GM23248 (cell line): Measurements from ENCODE around the gene TMEM108. TPM values are rescaled to one million over a fixed set of nuclear protein-coding genes. Genes with fewer than 3 reads are reported as not detected.

Source experiments
- DNase-seq: peaks from one replicate; pipeline ENCODE4 v3.0.0-alpha.2; 2015
- H2AFZ ChIP-seq: fragments of 200-600 bp; sonication (generic); 2 replicates; pipeline ENCODE4 v1.6.1; 2016; ENCODE audit warnings: antibody characterized with exemption
- H3F3A ChIP-seq: fragments of 200-600 bp; sonication (generic); 2 replicates; pipeline ENCODE4 v1.6.1; 2016; ENCODE audit warnings: mild to moderate bottlenecking, antibody characterized with exemption, mixed run types; ENCODE audit not compliant: insufficient read depth
- H3K27ac ChIP-seq: fragments of 200-600 bp; sonication (generic); 2 replicates; pipeline ENCODE4 v1.5.1; 2016; ENCODE audit warnings: mild to moderate bottlenecking
- H3K27me3 ChIP-seq: fragments of 200-600 bp; sonication (generic); replicated peaks from 2 replicates; pipeline ENCODE4 v1.6.1; 2016; ENCODE audit warnings: mild to moderate bottlenecking; ENCODE audit not compliant: insufficient read depth
- H3K36me3 ChIP-seq: fragments of 200-600 bp; sonication (generic); 2 replicates; pipeline ENCODE4 v1.6.1; 2016; ENCODE audit warnings: low read depth, mild to moderate bottlenecking
- H3K4me1 ChIP-seq: fragments of 200-600 bp; sonication (generic); 2 replicates; pipeline ENCODE4 v1.6.1; 2016; ENCODE audit warnings: mild to moderate bottlenecking; ENCODE audit not compliant: insufficient read depth
- H3K4me2 ChIP-seq: fragments of 200-600 bp; sonication (generic); one replicate; pipeline ENCODE4 v1.6.1; 2016; ENCODE audit warnings: mild to moderate bottlenecking; ENCODE audit not compliant: unreplicated experiment
- H3K4me3 ChIP-seq: fragments of 200-600 bp; sonication (generic); 2 replicates; pipeline ENCODE4 v1.5.1; 2016; ENCODE audit warnings: mild to moderate bottlenecking
- H3K79me2 ChIP-seq: fragments of 200-600 bp; sonication (generic); 2 replicates; pipeline ENCODE4 v1.6.1; 2016; ENCODE audit warnings: mild to moderate bottlenecking; ENCODE audit not compliant: insufficient read depth
- H3K9ac ChIP-seq: fragments of 200-600 bp; sonication (generic); 2 replicates; pipeline ENCODE4 v1.6.1; 2016; ENCODE audit warnings: mild to moderate bottlenecking
- H3K9me2 ChIP-seq: fragments of 200-600 bp; sonication (generic); 2 replicates; pipeline ENCODE4 v1.6.1; 2016; ENCODE audit warnings: mixed run types, mild to moderate bottlenecking, moderate library complexity; ENCODE audit not compliant: insufficient read depth
- H3K9me3 ChIP-seq: fragments of 200-600 bp; sonication (generic); one replicate; pipeline ENCODE4 v1.6.1; 2017; ENCODE audit warnings: low read depth
- H4K20me1 ChIP-seq: fragments of 200-600 bp; sonication (generic); 2 replicates; pipeline ENCODE4 v1.6.0; 2016; ENCODE audit not compliant: insufficient read depth
- EZH2 ChIP-seq: fragments of 200-600 bp; sonication (generic); IDR thresholded peaks from 2 replicates; pipeline ENCODE4 v1.6.1; 2018; ENCODE audit warnings: antibody characterized with exemption, mild to moderate bottlenecking; ENCODE audit not compliant: insufficient read depth, poor library complexity, severe bottlenecking
- EZH2phosphoT487 ChIP-seq: fragments of 200-600 bp; sonication (generic); IDR thresholded peaks from 2 replicates; pipeline ENCODE4 v1.6.1; 2018; ENCODE audit warnings: antibody characterized with exemption, moderate library complexity, mild to moderate bottlenecking, low read depth; ENCODE audit not compliant: insufficient read depth
- WGBS, 2 experiments: methylation state at CpG; one replicate each; pipeline ENCODE4 v1.1.6; 2015 to 2017; ENCODE audit warnings: low lambda C conversion rate in 2 of 2, low coverage in 1 of 2; ENCODE audit errors: missing lambda C conversion rate in 2 of 2; 5-methylcytosine and 5-hydroxymethylcytosine counted together
- in situ Hi-C: fragments of 300-500 bp; cut with MboI; formaldehyde crosslinking; loops from 2 replicates; pipeline ENCODE4 v1.15.0; 2020
- polyA plus RNA-seq: library from polyadenylated mRNA; unstranded; fragments of >200 nt; fragmentation: Nextera tagmentation; extraction: Ambion mirVana; gene quantifications from 2 replicates; pipeline ENCODE4 v1.2.1, GENCODE V29; 2016
- total RNA-seq: library from RNA; depleted of rRNA; stranded (reverse); fragments of >200 nt; shearing (Covaris generic); gene quantifications from 2 replicates; pipeline ENCODE4 v1.2.3, GENCODE V29; 2014

The TMEM108 gene
- total and polyA plus RNA-seq, 2 experiments from 2014 or later, result not detected

- H4K20me1 ChIP-seq, result no peaks in the 10 kb centered on the region
- WGBS, 2 experiments, result 43 to 46% methylated on average over 12 of the region's 12 CpGs
- H3K27me3 ChIP-seq, result no peaks in the 10 kb centered on the region
- no peak overlapping the region for H3K9ac ChIP-seq
- TF ChIP-seq EZH2phosphoT487, result no peak
- no peak overlapping the region for H3K27ac ChIP-seq
- H3F3A ChIP-seq, result no peaks in the 10 kb centered on the region
- in situ Hi-C loops, result no loop called here
- 0 out of 2 replicates have a peak, but pooled peaks cover 3% of the 10 kb centered on the region for H3K9me2 ChIP-seq
- H3K79me2 ChIP-seq, result no peaks in the 10 kb centered on the region
- no peaks in the 10 kb centered on the region for H3K4me1 ChIP-seq
- H3K36me3 ChIP-seq, result no peaks in the 10 kb centered on the region
- H3K9me3 ChIP-seq, result no peaks in the 10 kb centered on the region
- no peak overlapping the region for H3K4me3 ChIP-seq
- H2AFZ ChIP-seq, result no peak overlapping the region
- H3K4me2 ChIP-seq, result no peak overlapping the region
- no peak for DNase-seq
These were observed 99.1 kb downstream of the TMEM108 start for GRCh38 chr3:133137042-133137996.

GRCh38 chr3:133138017-133138416 lies 99.8 kb downstream of the TMEM108 start:
- H3K9me3 ChIP-seq, result no peaks in the 10 kb centered on the region
- no peak overlapping the region for H2AFZ ChIP-seq
- no peak overlapping the region for H3K27ac ChIP-seq
- no peak overlapping the region for H3K9ac ChIP-seq
- 22 to 33% methylated on average over 1 of the region's 1 CpG for WGBS, 2 experiments
- H4K20me1 ChIP-seq, result no peaks in the 10 kb centered on the region
- H3K27me3 ChIP-seq, result no peaks in the 10 kb centered on the region
- no peaks in the 10 kb centered on the region for H3K79me2 ChIP-seq
- no peaks in the 10 kb centered on the region for H3F3A ChIP-seq
- DNase-seq, result no peak
- no peaks in the 10 kb centered on the region for H3K9me2 ChIP-seq
- H3K4me2 ChIP-seq, result no peak overlapping the region
- TF ChIP-seq EZH2phosphoT487 (no peak), EZH2 (no peak)
- H3K4me1 ChIP-seq, result no peaks in the 10 kb centered on the region
- in situ Hi-C loops, result no loop called here
- no peaks in the 10 kb centered on the region for H3K36me3 ChIP-seq
- H3K4me3 ChIP-seq, result no peak overlapping the region

DNA sequence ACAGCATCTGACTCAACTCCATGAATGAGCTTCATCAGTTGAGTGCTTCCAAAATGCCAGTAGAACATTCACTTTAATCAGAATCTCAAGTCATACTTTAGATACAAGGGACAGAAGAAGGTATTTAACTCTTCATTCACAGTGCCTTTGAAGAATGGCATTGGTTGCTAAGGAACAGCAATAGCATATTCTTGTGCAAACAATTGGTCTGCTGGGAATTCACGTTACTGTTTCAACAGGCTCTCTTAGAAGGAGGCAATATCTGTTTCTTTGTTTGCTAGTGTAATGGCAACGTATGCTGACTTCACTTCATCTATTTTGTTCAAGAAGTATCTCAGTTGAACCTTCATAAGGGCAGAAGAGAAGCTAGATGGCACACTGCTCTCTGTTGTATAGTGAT lies 113.9 kb downstream of the TMEM108 start:
- H3K27me3 ChIP-seq, result no peaks in the 10 kb centered on the region
- no peak overlapping the region for H3K4me2 ChIP-seq
- H3K9ac ChIP-seq, result no peak overlapping the region
- H3F3A ChIP-seq, result no peaks in the 10 kb centered on the region
- TF ChIP-seq EZH2 (no peak), EZH2phosphoT487 (no peak)
- H3K9me2 ChIP-seq, result no peaks in the 10 kb centered on the region
- WGBS, 2 experiments, result 3 to 8% methylated on average over 2 of the region's 2 CpGs
- no peak overlapping the region for H3K4me3 ChIP-seq
- no peak for DNase-seq
- H3K36me3 ChIP-seq, result no peaks in the 10 kb centered on the region
- in situ Hi-C loops, result no loop called here
- H4K20me1 ChIP-seq, result no peaks in the 10 kb centered on the region
- H3K27ac ChIP-seq, result no peak overlapping the region
- no peaks in the 10 kb centered on the region for H3K9me3 ChIP-seq
- no peaks in the 10 kb centered on the region for H3K4me1 ChIP-seq
- no peaks in the 10 kb centered on the region for H3K79me2 ChIP-seq
- no peak overlapping the region for H2AFZ ChIP-seq

- no peaks in the 10 kb centered on the region for H3K79me2 ChIP-seq
- no peaks in the 10 kb centered on the region for H3K9me3 ChIP-seq
- no peaks in the 10 kb centered on the region for H4K20me1 ChIP-seq
- no peaks in the 10 kb centered on the region for H3K27me3 ChIP-seq
- no peaks in the 10 kb centered on the region for H3F3A ChIP-seq
- 10 to 17% methylated on average over 2 of the region's 2 CpGs for WGBS, 2 experiments
- H2AFZ ChIP-seq, result no peak overlapping the region
- TF ChIP-seq EZH2phosphoT487, result no peak
- no peak for TF ChIP-seq EZH2
- H3K36me3 ChIP-seq, result no peaks in the 10 kb centered on the region
- no peak overlapping the region for H3K9ac ChIP-seq
- H3K9me2 ChIP-seq, result no peaks in the 10 kb centered on the region
- H3K4me2 ChIP-seq, result no peak overlapping the region
- no peak overlapping the region for H3K27ac ChIP-seq
- in situ Hi-C loops, result no loop called here
- H3K4me1 ChIP-seq, result no peaks in the 10 kb centered on the region
- DNase-seq, result no peak
- H3K4me3 ChIP-seq, result no peak overlapping the region
These were observed 114.6 kb downstream of the TMEM108 start for GRCh38 chr3:133152681-133153220.
